Memory B cell (primary cell): ENCODE measurements around the gene SPON1.

Source experiments
- ATAC-seq: fragments of 150-1000 bp; cut with Tn5 transposase; 2 replicates; pipeline ENCODE4 v1.10.0; 2021; ENCODE audit warnings: low read depth, mild to moderate bottlenecking, moderate library complexity
- DNase-seq, 2 donors: peaks; one replicate each; pipeline ENCODE4 v3.0.0; 2022; ENCODE audit warnings: low spot score in 2 of 2
- H3K27ac Mint-ChIP-seq: one replicate; pipeline ENCODE4 v1.8.0; 2022; ENCODE audit warnings: mild to moderate bottlenecking, moderate library complexity, mixed read lengths
- H3K27me3 Mint-ChIP-seq: one replicate; pipeline ENCODE4 v1.8.0; 2022; ENCODE audit warnings: mixed read lengths
- H3K36me3 Mint-ChIP-seq: one replicate; pipeline ENCODE4 v1.8.0; 2022; ENCODE audit warnings: mild to moderate bottlenecking, mixed read lengths
- H3K4me1 Mint-ChIP-seq: one replicate; pipeline ENCODE4 v1.8.0; 2022; ENCODE audit warnings: mixed read lengths
- H3K4me3 Mint-ChIP-seq: one replicate; pipeline ENCODE4 v1.8.0; 2022; ENCODE audit warnings: mild to moderate bottlenecking, moderate library complexity, mixed read lengths
- H3K9me3 Mint-ChIP-seq: one replicate; pipeline ENCODE4 v1.8.0; 2022; ENCODE audit warnings: mixed read lengths

SPON1 gene

GRCh38 chr11:14184028-14184940, 221.8 kb downstream of the SPON1 start:
- no peak overlapping the region for H3K4me3 Mint-ChIP-seq

GRCh38 chr11:14185461-14185860, 222.9 kb downstream of the SPON1 start:
- H3K27me3 Mint-ChIP-seq, result peaks cover 12% of the 10 kb centered on the region
- no peak overlapping the region for H3K4me3 Mint-ChIP-seq
- ATAC-seq, result no peak

More at GRCh38 chr11:14184028-14184940, 221.8 kb downstream of the SPON1 start:
- Mint-ChIP-seq H3K4me1 (no peaks in the 10 kb centered on the region), H3K27me3 (peaks cover 15% of the 10 kb centered on the region), H3K27ac (no peak overlapping the region), H3K36me3 (no peaks in the 10 kb centered on the region), H3K9me3 (no peaks in the 10 kb centered on the region)
- ATAC-seq (no peak), DNase-seq (no peak)

GRCh38 chr11:14186046-14186775, 223.7 kb downstream of the SPON1 start:
- DNase-seq (no peak), ATAC-seq (no peak)
- H3K27ac Mint-ChIP-seq, result no peak overlapping the region
- H3K4me1 Mint-ChIP-seq, result peaks cover 3% of the 10 kb centered on the region
- H3K27me3 Mint-ChIP-seq, result peaks cover 9% of the 10 kb centered on the region
- no peaks in the 10 kb centered on the region for H3K36me3 Mint-ChIP-seq
- H3K4me3 Mint-ChIP-seq, result no peak overlapping the region
- peaks cover 2% of the 10 kb centered on the region for H3K9me3 Mint-ChIP-seq

More at GRCh38 chr11:14185461-14185860, 222.9 kb downstream of the SPON1 start:
- Mint-ChIP-seq H3K4me1 (peaks cover 3% of the 10 kb centered on the region), H3K27ac (no peak overlapping the region), H3K9me3 (peaks cover 2% of the 10 kb centered on the region), H3K36me3 (no peaks in the 10 kb centered on the region)
- DNase-seq, result no peak

GRCh38 chr11:14189874-14190273, 227.4 kb downstream of the SPON1 start:
- H3K36me3 Mint-ChIP-seq, result no peaks in the 10 kb centered on the region
- DNase-seq, result no peak
- no peak overlapping the region for H3K27ac Mint-ChIP-seq
- H3K27me3 Mint-ChIP-seq, result peaks cover 17% of the 10 kb centered on the region
- H3K4me3 Mint-ChIP-seq, result no peak overlapping the region
- peak; percentile 42 for ATAC-seq
- peaks cover 2% of the 10 kb centered on the region for H3K9me3 Mint-ChIP-seq
- H3K4me1 Mint-ChIP-seq, result peaks cover 3% of the 10 kb centered on the region

GRCh38 chr11:14190992-14191778, 228.7 kb downstream of the SPON1 start:
- ATAC-seq, result no peak
- H3K36me3 Mint-ChIP-seq, result no peaks in the 10 kb centered on the region
- H3K4me3 Mint-ChIP-seq, result no peak overlapping the region
- no peak for DNase-seq
- H3K27ac Mint-ChIP-seq, result no peak overlapping the region
- H3K27me3 Mint-ChIP-seq, result peaks cover 16% of the 10 kb centered on the region
- peaks cover 2% of the 10 kb centered on the region for H3K9me3 Mint-ChIP-seq
- peaks cover 3% of the 10 kb centered on the region for H3K4me1 Mint-ChIP-seq

- peaks cover 16% of the 10 kb centered on the region for H3K27me3 Mint-ChIP-seq
- peaks cover 3% of the 10 kb centered on the region for H3K4me1 Mint-ChIP-seq
- DNase-seq (no peak), ATAC-seq (no peak)
- H3K9me3 Mint-ChIP-seq, result peaks cover 2% of the 10 kb centered on the region
- H3K36me3 Mint-ChIP-seq, result no peaks in the 10 kb centered on the region
- no peak overlapping the region for H3K27ac Mint-ChIP-seq
- no peak overlapping the region for H3K4me3 Mint-ChIP-seq
Measured at GRCh38 chr11:14193644-14194043, 231.1 kb downstream of the SPON1 start.

GRCh38 chr11:14202251-14203196, 240.0 kb downstream of the SPON1 start:
- Mint-ChIP-seq H3K9me3 (no peaks in the 10 kb centered on the region), H3K36me3 (no peaks in the 10 kb centered on the region), H3K27me3 (peaks cover 5% of the 10 kb centered on the region), H3K27ac (peak overlapping the region; percentile 18), H3K4me3 (no peak overlapping the region), H3K4me1 (peaks cover 12% of the 10 kb centered on the region)
- DNase-seq (no peak), ATAC-seq (no peak)

GRCh38 chr11:14203321-14203720, 240.8 kb downstream of the SPON1 start:
- Mint-ChIP-seq H3K4me3 (no peak overlapping the region), H3K36me3 (no peaks in the 10 kb centered on the region), H3K27me3 (peaks cover 5% of the 10 kb centered on the region), H3K4me1 (peaks cover 12% of the 10 kb centered on the region), H3K27ac (no peak overlapping the region), H3K9me3 (peaks cover 2% of the 10 kb centered on the region)
- ATAC-seq (no peak), DNase-seq (no peak)

GRCh38 chr11:14212986-14213385, 250.5 kb downstream of the SPON1 start:
- no peaks in the 10 kb centered on the region for H3K4me1 Mint-ChIP-seq
- ATAC-seq, result no peak

GRCh38 chr11:14218728-14219127, 256.2 kb downstream of the SPON1 start:
- Mint-ChIP-seq H3K4me3 (no peak overlapping the region), H3K27ac (no peak overlapping the region), H3K9me3 (no peaks in the 10 kb centered on the region), H3K27me3 (peaks cover 29% of the 10 kb centered on the region), H3K4me1 (no peaks in the 10 kb centered on the region), H3K36me3 (no peaks in the 10 kb centered on the region)
- DNase-seq (no peak), ATAC-seq (no peak)

More at GRCh38 chr11:14212986-14213385, 250.5 kb downstream of the SPON1 start:
- DNase-seq, result no peak
- Mint-ChIP-seq H3K4me3 (no peak overlapping the region), H3K9me3 (peaks cover 4% of the 10 kb centered on the region), H3K27me3 (peaks cover 13% of the 10 kb centered on the region), H3K36me3 (no peaks in the 10 kb centered on the region), H3K27ac (no peak overlapping the region)

- no peak for ATAC-seq
- Mint-ChIP-seq H3K4me1 (peaks cover 7% of the 10 kb centered on the region), H3K27me3 (peaks cover 13% of the 10 kb centered on the region), H3K9me3 (peaks cover 1% of the 10 kb centered on the region), H3K4me3 (no peak overlapping the region), H3K36me3 (peaks cover 1% of the 10 kb centered on the region), H3K27ac (no peak overlapping the region)
- DNase-seq, result no peak
Measured at GRCh38 chr11:14223636-14224288, 261.2 kb downstream of the SPON1 start.

- H3K27ac Mint-ChIP-seq, result no peak overlapping the region
- H3K4me3 Mint-ChIP-seq, result no peak overlapping the region
- peaks cover 7% of the 10 kb centered on the region for H3K4me1 Mint-ChIP-seq
- peaks cover 1% of the 10 kb centered on the region for H3K36me3 Mint-ChIP-seq
- H3K9me3 Mint-ChIP-seq, result peaks cover 1% of the 10 kb centered on the region
- H3K27me3 Mint-ChIP-seq, result peaks cover 11% of the 10 kb centered on the region
- DNase-seq, result no peak
- no peak for ATAC-seq
Measured at GRCh38 chr11:14224395-14224794, 261.9 kb downstream of the SPON1 start.
